ENCODE results near the gene PDCD2. TPM values are rescaled to one million over a fixed set of nuclear protein-coding genes. Genes with fewer than 3 reads are reported as not detected.
"Not testable (repeated sequence)": the region's sequence is repeated elsewhere in the genome, so short reads cannot be mapped to it uniquely, and the experiment has no call there.

PDCD2 gene
- polyA plus RNA-seq, 1 donor = 67.7 TPM

- not testable (repeated sequence) for H3K27me3 ChIP-seq (ENCODE audit: control insufficient read depth, insufficient read depth, low read length); H3K9me3 ChIP-seq (ENCODE audit: control insufficient read depth, low read depth, low read length); H3K36me3 ChIP-seq (ENCODE audit: control insufficient read depth, insufficient read depth, low read length); H3K4me1 ChIP-seq (ENCODE audit: control insufficient read depth, insufficient read depth, low read length); H3K4me3 ChIP-seq (ENCODE audit: low read length); DNase-seq; H3K27ac ChIP-seq (ENCODE audit: low read length)
- no CpG with 5 or more reads among the region's 5 CpGs for WGBS (ENCODE audit: insufficient coverage, low lambda C conversion rate)
Observed at GRCh38 chr6:170527995-170528394, 56.4 kb downstream of the PDCD2 start.

DNA sequence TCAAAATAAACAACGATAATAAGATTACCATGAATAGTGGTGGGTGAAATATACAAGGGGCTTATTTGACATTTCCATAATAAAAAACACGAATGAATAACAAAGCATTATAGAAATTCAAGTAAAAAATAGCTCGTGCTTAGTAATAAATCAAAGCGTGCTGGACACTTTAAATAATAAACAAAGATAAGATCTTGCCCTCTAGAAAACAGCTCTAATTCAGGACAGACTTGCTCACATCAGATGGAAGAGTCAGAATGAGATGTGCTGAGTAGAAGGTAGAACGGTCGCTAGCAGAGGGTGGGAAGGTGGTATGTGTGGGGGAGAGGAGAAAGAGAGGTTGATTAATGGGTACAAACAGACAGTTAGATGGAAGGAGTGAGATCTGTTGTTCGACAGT lies 58.6 kb downstream of the PDCD2 start:
- Histone ChIP-seq H3K4me3 (ENCODE audit: low read length) (no peak overlapping the region), H3K4me1 (ENCODE audit: control insufficient read depth, insufficient read depth, low read length) (no peaks in the 10 kb centered on the region), H3K27me3 (ENCODE audit: control insufficient read depth, insufficient read depth, low read length) (no peaks in the 10 kb centered on the region), H3K36me3 (ENCODE audit: control insufficient read depth, insufficient read depth, low read length) (no peaks in the 10 kb centered on the region), H3K9me3 (ENCODE audit: control insufficient read depth, low read depth, low read length) (no peaks in the 10 kb centered on the region), H3K27ac (ENCODE audit: low read length) (no peak overlapping the region)
- no peak for DNase-seq
- 89% methylated on average over 6 of the region's 7 CpGs for WGBS (ENCODE audit: insufficient coverage, low lambda C conversion rate)

Other genes with a start within 250 kb of the PDCD2 start
- 188 TPM for gene PSMB1, start 31.3 kb downstream of the PDCD2 start, polyA plus RNA-seq
- 20.2 TPM for gene TBP, start 30.3 kb downstream of the PDCD2 start, polyA plus RNA-seq